NCI-H1048 (cell line): ENCODE measurements around the gene CNDP2.

ENCODE experiments used
- DNase-seq: peaks from one replicate; lab custom pipeline; 2025; lab: John Stamatoyannopoulos, UW

Gene CNDP2

GRCh38 chr18:74570266-74570665 is 74.1 kb downstream of the CNDP2 start:
- no peak for DNase-seq

GRCh38 chr18:74571895-74572680 is 75.9 kb downstream of the CNDP2 start:
- DNase-seq: no peak

GRCh38 chr18:74573053-74573452 is 76.9 kb downstream of the CNDP2 start:
- DNase-seq: no peak
